H1 (cell line): Measurements from ENCODE around the gene AMH. TPM values are rescaled to one million over a fixed set of nuclear protein-coding genes. Genes with fewer than 3 reads are reported as not detected.

ENCODE experiments used
- CTCF ChIA-PET: fragments of 300-600 bp; sonication (Branson Sonifier 250); formaldehyde crosslinking; loops from one replicate; lab custom pipeline; 2021; ENCODE audit not compliant: partially characterized antibody; lab: Charles Lee
- POLR2A ChIA-PET: fragments of 300-600 bp; sonication (Branson Sonifier 250); formaldehyde crosslinking; loops from one replicate; lab custom pipeline; 2021; ENCODE audit warnings: inconsistent platforms; ENCODE audit not compliant: partially characterized antibody; lab: Charles Lee
- DNase-seq, 2 experiments: peaks; one replicate each; pipeline versions ENCODE4 v3.0.0 to v3.0.0-alpha.2; 2010 to 2022; ENCODE audit warnings: low spot score in 2 of 2, low read depth in 1 of 2, mixed read lengths in 1 of 2
- FAIRE-seq: peaks from 2 replicates; lab custom pipeline; 2011; peaks lifted over from hg19 to GRCh38; lab: Jason Lieb, UNC
- H2AFZ ChIP-seq: 2 replicates; pipeline ENCODE4 v1.8.1; 2012; ENCODE audit warnings: low read length, inconsistent platforms
- H2AK5ac ChIP-seq: 2 replicates; pipeline ENCODE4 v1.6.1; 2013; ENCODE audit warnings: low read depth, low read length
- H2BK120ac ChIP-seq: replicated peaks from 2 replicates; pipeline ENCODE3; 2013; ENCODE audit warnings: low read depth, low read length, inconsistent platforms
- H2BK12ac ChIP-seq: 2 replicates; pipeline ENCODE4 v1.6.1; 2013; ENCODE audit warnings: low read depth, low read length
- H2BK15ac ChIP-seq: 2 replicates; pipeline ENCODE4 v1.6.1; 2013; ENCODE audit warnings: low read length
- H2BK20ac ChIP-seq: 2 replicates; pipeline ENCODE4 v1.6.1; 2013; ENCODE audit warnings: low read length
- H2BK5ac ChIP-seq: 2 replicates; pipeline ENCODE4 v1.6.1; 2013; ENCODE audit warnings: low read depth, low read length
- H3K14ac ChIP-seq: 2 replicates; pipeline ENCODE4 v1.6.1; 2013; ENCODE audit warnings: inconsistent platforms; ENCODE audit not compliant: insufficient read length
- H3K18ac ChIP-seq: 2 replicates; pipeline ENCODE4 v1.6.1; 2013; ENCODE audit warnings: low read length; ENCODE audit errors: extremely low read depth
- H3K23ac ChIP-seq: 2 replicates; pipeline ENCODE4 v1.6.1; 2013; ENCODE audit warnings: inconsistent platforms; ENCODE audit not compliant: insufficient read length
- H3K23me2 ChIP-seq: 2 replicates; pipeline ENCODE4 v1.6.1; 2013; ENCODE audit warnings: low read depth, low read length
- H3K27ac ChIP-seq: 2 replicates; pipeline ENCODE4 v1.6.1; 2011; ENCODE audit warnings: low read depth, low read length, inconsistent platforms
- H3K27me3 ChIP-seq, 4 experiments: replicated peaks in 1 of 4; 1 replicate in 1 of 4; 2 replicates in 3 of 4; pipeline versions ENCODE4 v1.6.1 to v1.8.1; 2011 to 2013; ENCODE audit warnings: low read length in 3 of 4, mild to moderate bottlenecking in 3 of 4, inconsistent platforms in 2 of 4, mixed read lengths in 2 of 4, moderate library complexity in 1 of 4; ENCODE audit not compliant: control insufficient read depth in 3 of 4, insufficient read depth in 3 of 4; ENCODE audit errors: extremely low read depth in 1 of 4
- H3K36me3 ChIP-seq, 4 experiments: 2 replicates each; pipeline versions ENCODE4 v1.6.1 to v1.8.1; 2011 to 2013; ENCODE audit warnings: mild to moderate bottlenecking in 4 of 4, low read length in 3 of 4, moderate library complexity in 2 of 4, control low read depth in 1 of 4, inconsistent platforms in 1 of 4; ENCODE audit not compliant: insufficient read depth in 4 of 4, control insufficient read depth in 2 of 4
- H3K4ac ChIP-seq: replicated peaks from 2 replicates; pipeline ENCODE3; 2013; ENCODE audit warnings: low read length, low read depth, mixed read lengths, inconsistent platforms; ENCODE audit not compliant: insufficient read length
- H3K4me1 ChIP-seq, 4 experiments: replicated peaks in 1 of 4; 1 replicate in 1 of 4; 2 replicates in 3 of 4; pipeline versions ENCODE4 v1.6.1 to v1.8.1; 2011 to 2013; ENCODE audit warnings: low read length in 3 of 4, inconsistent platforms in 2 of 4, mixed read lengths in 1 of 4; ENCODE audit not compliant: insufficient read depth in 4 of 4, control insufficient read depth in 3 of 4
- H3K4me2 ChIP-seq, 2 experiments: 2 replicates each; pipeline versions ENCODE4 v1.6.1 to v1.8.1; 2011 to 2013; ENCODE audit warnings: low read depth in 2 of 2, low read length in 2 of 2, control low read depth in 1 of 2, inconsistent platforms in 1 of 2, mild to moderate bottlenecking in 1 of 2; ENCODE audit not compliant: insufficient read depth in 1 of 2
- H3K4me3 ChIP-seq, 4 experiments: fragments of 200-600, 300-600 bp in 1 of 4; sonication (generic), shearing (Covaris generic), sonication (Bioruptor Twin) in 1 of 4; 2 replicates each; pipeline versions ENCODE4 v1.5.1 to v1.8.1; 2011 to 2016; ENCODE audit warnings: low read length in 4 of 4, low read depth in 3 of 4, control low read depth in 2 of 4, inconsistent platforms in 2 of 4, mild to moderate bottlenecking in 2 of 4, mixed read lengths in 1 of 4, moderate library complexity in 1 of 4; ENCODE audit not compliant: insufficient read depth in 2 of 4; ENCODE audit errors: extremely low read depth in 1 of 4
- H3K56ac ChIP-seq: replicated peaks from 2 replicates; pipeline ENCODE3; 2013; ENCODE audit warnings: low read depth, mild to moderate bottlenecking, mixed read lengths, low read length, inconsistent platforms; ENCODE audit not compliant: insufficient read length
- H3K79me1 ChIP-seq: 2 replicates; pipeline ENCODE4 v1.6.1; 2013; ENCODE audit warnings: low read depth, low read length, control low read depth
- H3K79me2 ChIP-seq, 2 experiments: 2 replicates each; pipeline versions ENCODE4 v1.6.1 to v1.8.1; 2012 to 2013; ENCODE audit warnings: low read length in 2 of 2, mild to moderate bottlenecking in 2 of 2, inconsistent platforms in 1 of 2; ENCODE audit not compliant: insufficient read depth in 2 of 2, control insufficient read depth in 1 of 2
- H3K9ac ChIP-seq, 4 experiments: replicated peaks in 1 of 4; 1 replicate in 1 of 4; 2 replicates in 3 of 4; pipeline versions ENCODE4 v1.6.1 to v1.8.1; 2011 to 2013; ENCODE audit warnings: low read depth in 3 of 4, low read length in 3 of 4, control low read depth in 2 of 4, mild to moderate bottlenecking in 2 of 4, moderate library complexity in 2 of 4, inconsistent platforms in 1 of 4; ENCODE audit errors: extremely low read depth in 1 of 4
- H3K9me3 ChIP-seq, 2 experiments: 2 replicates each; pipeline versions ENCODE4 v1.6.1 to v1.8.1; 2012 to 2013; ENCODE audit warnings: mild to moderate bottlenecking in 2 of 2, moderate library complexity in 2 of 2, control low read depth in 1 of 2, inconsistent platforms in 1 of 2, low read depth in 1 of 2, low read length in 1 of 2, mixed read lengths in 1 of 2; ENCODE audit not compliant: insufficient read depth in 2 of 2
- H4K20me1 ChIP-seq, 2 experiments: replicated peaks in 1 of 2; 2 replicates each; pipeline versions ENCODE3 to v1.8.1; 2011 to 2013; ENCODE audit warnings: inconsistent platforms in 2 of 2, low read length in 2 of 2, mild to moderate bottlenecking in 1 of 2; ENCODE audit not compliant: insufficient read depth in 2 of 2, control insufficient read depth in 1 of 2
- H4K5ac ChIP-seq: 2 replicates; pipeline ENCODE4 v1.6.1; 2013; ENCODE audit warnings: low read length, low read depth, mixed read lengths, inconsistent platforms; ENCODE audit not compliant: insufficient read length
- H4K8ac ChIP-seq: 2 replicates; pipeline ENCODE4 v1.8.0; 2013; ENCODE audit warnings: mild to moderate bottlenecking, moderate library complexity, low read length, inconsistent platforms; ENCODE audit not compliant: insufficient read depth; ENCODE audit errors: extremely low read depth
- H4K91ac ChIP-seq: replicated peaks from 2 replicates; pipeline ENCODE3; 2013; ENCODE audit warnings: low read length, mixed read lengths, inconsistent platforms; ENCODE audit not compliant: insufficient read length
- BCL11A ChIP-seq, 2 experiments: IDR thresholded peaks; one replicate each; pipeline ENCODE4 v1.6.1; 2011; ENCODE audit warnings: low read depth in 2 of 2, low read length in 2 of 2, mild to moderate bottlenecking in 2 of 2
- CHD2 ChIP-seq: IDR thresholded peaks from 2 replicates; pipeline ENCODE4 v1.6.1; 2012; ENCODE audit warnings: low read length, improper control_type of control experiment
- GTF2F1 ChIP-seq: IDR thresholded peaks from 2 replicates; pipeline ENCODE4 v1.6.1; 2012; ENCODE audit warnings: low read depth, low read length, improper control_type of control experiment, borderline replicate concordance
- POLR2A ChIP-seq, 2 experiments: IDR thresholded peaks; 1 replicate in 1 of 2; 2 replicates in 1 of 2; pipeline ENCODE4 v1.6.1; 2011; ENCODE audit warnings: low read depth in 2 of 2, low read length in 2 of 2, mild to moderate bottlenecking in 2 of 2; ENCODE audit errors: control extremely low read depth in 1 of 2
- WGBS, 2 experiments: shearing (Covaris generic) in 1 of 2; methylation state at CpG; one replicate each; pipeline versions ENCODE4 v1.1.6 to v1.1.7; 2013 to 2015; ENCODE audit warnings: low lambda C conversion rate in 2 of 2, mixed read lengths in 2 of 2, inconsistent platforms in 1 of 2, low coverage in 1 of 2, missing lambda C conversion rate in 1 of 2; ENCODE audit not compliant: insufficient replicate concordance in 2 of 2, insufficient coverage in 1 of 2, insufficient read length in 1 of 2; ENCODE audit errors: extremely low coverage in 1 of 2, missing lambda C conversion rate in 1 of 2; 5-methylcytosine and 5-hydroxymethylcytosine counted together
- polyA plus RNA-seq, 7 experiments: library from polyadenylated mRNA; depleted of rRNA in 3 of 7; stranded (reverse) in 5 of 7; unstranded in 2 of 7; fragments of >200 nt in 5 of 7; fragments of 200-250 nt in 2 of 7; gene quantifications; 1 replicate in 5 of 7; 2 replicates in 1 of 7; 4 replicates in 1 of 7; pipeline versions ENCODE4 v1.2.1 to v1.2.3, GENCODE V29; 2011 to 2013; ENCODE audit warnings: missing spikeins in 2 of 7, mixed read lengths in 2 of 7
- total RNA-seq: library from RNA; stranded (reverse); fragmentation: NEBNext Ultra II Directional; extraction: Animal tissue kit (Norgen Biotek cat#: 25700); gene quantifications from 2 replicates; pipeline ENCODE4 v1.2.1, GENCODE V29; 2021

The AMH gene
- total and polyA plus RNA-seq, 2 of the 8 experiments (the other 6 are each of a cell fraction or from before 2014, with no cell fraction given) = 10.5 to 15.4 TPM

- H2BK20ac ChIP-seq = no peak overlapping the region
- H4K91ac ChIP-seq = no peak overlapping the region
- no peaks in the 10 kb centered on the region for H3K79me2 ChIP-seq
- no peak overlapping the region for H2BK120ac ChIP-seq
- H3K9ac ChIP-seq = no peak overlapping the region
- H3K23me2 ChIP-seq = peaks cover 12% of the 10 kb centered on the region; the same call in 1 of the 2 replicates
- no peak overlapping the region for H3K23ac ChIP-seq
- H2BK12ac ChIP-seq = 0 out of 2 replicates have a peak overlapping the region, but pooled peaks have one; percentile 9
- H2BK15ac ChIP-seq = no peak overlapping the region
- H3K18ac ChIP-seq = no peak overlapping the region
- CTCF ChIA-PET = interaction anchor here (0.6 to 5.9 kb wide), 11 partner anchors 7 to 60 kb away, joined by 3 to 42 read pairs (median 5); no protein-coding TSS in a partner anchor
- H3K4me1 ChIP-seq = peaks cover 0 to 4% (median 2%) of the 10 kb centered on the region in 4 experiments; a peak in 5 of 7 replicates
- no peaks in the 10 kb centered on the region for H4K20me1 ChIP-seq
- WGBS, 2 experiments = 88% methylated on average over 10 of the region's 16 CpGs; no CpG with 5 or more reads in 1 of the 2 experiments
- no peak overlapping the region for H4K8ac ChIP-seq
- H3K4ac ChIP-seq = no peak overlapping the region
- no peak overlapping the region for H3K4me2 ChIP-seq
- no peak overlapping the region for H3K14ac ChIP-seq
- H3K56ac ChIP-seq = no peak overlapping the region
- FAIRE-seq (no peak), DNase-seq (no peak)
- POLR2A ChIA-PET = interaction anchor here (2.0 to 18.7 kb wide), 5 partner anchors 14 to 47 kb away, joined by 4 to 330 read pairs (median 61); partner anchors contain the start of genes PLEKHJ1 and SF3A2
- H3K36me3 ChIP-seq = no peaks in the 10 kb centered on the region; a peak in 1 of 8 replicates
- no peak overlapping the region for H3K4me3 ChIP-seq
- no peak overlapping the region for H2BK5ac ChIP-seq
- H4K5ac ChIP-seq = no peak overlapping the region
- H2AK5ac ChIP-seq = no peak overlapping the region
- no peaks in the 10 kb centered on the region; a peak in 1 of 4 replicates for H3K9me3 ChIP-seq
- no peak for TF ChIP-seq CHD2
- TF ChIP-seq POLR2A (IDR thresholded peaks at IDR 0.05; ENCODE audit: control extremely low read depth in 1 of 2, low read depth in 2 of 2, low read length in 2 of 2) = no peak
- TF ChIP-seq GTF2F1 = no peak
- TF ChIP-seq BCL11A (IDR thresholded peaks at IDR 0.05; ENCODE audit: low read depth in 2 of 2, low read length in 2 of 2) = no peak
- no peak overlapping the region for H2AFZ ChIP-seq
- H3K27me3 ChIP-seq = peaks cover 0 to 23% (median 12%) of the 10 kb centered on the region in 4 experiments; a peak in 6 of 7 replicates
- no peaks in the 10 kb centered on the region for H3K79me1 ChIP-seq
- no peak overlapping the region for H3K27ac ChIP-seq
These were observed 6.2 kb downstream of the AMH start for GRCh38 chr19:2255112-2255845.
